HEK293T (cell line): ENCODE measurements around the gene CAPN8.

Source experiments
- CTCF ChIA-PET: fragments of 350-600 bp; formaldehyde crosslinking; extraction: SDS; loops from one replicate; lab custom pipeline; 2021; ENCODE audit warnings: antibody characterized with exemption, inconsistent platforms; lab: Yijun Ruan, JAX
- POLR2A ChIA-PET: fragments of 350-600 bp; formaldehyde crosslinking; extraction: SDS; loops from one replicate; lab custom pipeline; 2020; ENCODE audit warnings: antibody characterized with exemption, inconsistent platforms; lab: Yijun Ruan, JAX
- DNase-seq: peaks from one replicate; pipeline ENCODE4 v3.0.0; 2012; ENCODE audit warnings: mixed read lengths; ENCODE audit errors: extremely low spot score
- ARNT ChIP-seq: fragments of 450-650 bp; IDR thresholded peaks from 2 replicates; pipeline ENCODE4 v1.6.1; 2017; ENCODE audit warnings: mild to moderate bottlenecking
- BHLHE40 ChIP-seq: fragments of 450-650 bp; IDR thresholded peaks from 2 replicates; pipeline ENCODE4 v1.6.1; 2016; ENCODE audit warnings: mild to moderate bottlenecking, moderate library complexity, borderline replicate concordance
- CTBP1 ChIP-seq: fragments of 450-650 bp; IDR thresholded peaks from 2 replicates; pipeline ENCODE4 v1.6.1; 2016; ENCODE audit warnings: borderline replicate concordance
- ELF4 ChIP-seq: fragments of 450-650 bp; IDR thresholded peaks from 2 replicates; pipeline ENCODE4 v1.6.1; 2017; ENCODE audit warnings: antibody characterized with exemption
- FOXA1 ChIP-seq: fragments of 450-650 bp; IDR thresholded peaks from 2 replicates; pipeline ENCODE4 v1.6.1; 2016; ENCODE audit warnings: mild to moderate bottlenecking
- FOXK2 ChIP-seq: fragments of 450-650 bp; IDR thresholded peaks from 2 replicates; pipeline ENCODE4 v1.6.1; 2016; ENCODE audit warnings: mild to moderate bottlenecking
- FOXM1 ChIP-seq: fragments of 450-650 bp; IDR thresholded peaks from 2 replicates; pipeline ENCODE4 v1.6.1; 2017; ENCODE audit warnings: mild to moderate bottlenecking, borderline replicate concordance
- HDGF ChIP-seq: fragments of 450-650 bp; IDR thresholded peaks from 2 replicates; pipeline ENCODE4 v1.6.1; 2017; ENCODE audit warnings: antibody characterized with exemption, borderline replicate concordance
- L3MBTL2 ChIP-seq: fragments of 450-650 bp; conservative IDR thresholded peaks from 2 replicates; pipeline ENCODE4 v1.6.1; 2016; ENCODE audit warnings: mild to moderate bottlenecking
- LEF1 ChIP-seq: fragments of 450-650 bp; IDR thresholded peaks from 2 replicates; pipeline ENCODE4 v1.6.1; 2017; ENCODE audit warnings: mild to moderate bottlenecking, borderline replicate concordance
- NFRKB ChIP-seq: fragments of 450-650 bp; IDR thresholded peaks from 2 replicates; pipeline ENCODE4 v1.6.1; 2016; ENCODE audit warnings: mild to moderate bottlenecking, moderate library complexity
- PKNOX1 ChIP-seq: fragments of 450-650 bp; IDR thresholded peaks from 2 replicates; pipeline ENCODE4 v1.6.1; 2016
- SP1 ChIP-seq: fragments of 450-650 bp; IDR thresholded peaks from 2 replicates; pipeline ENCODE4 v1.6.1; 2017
- SUZ12 ChIP-seq: fragments of 450-650 bp; IDR thresholded peaks from 2 replicates; pipeline ENCODE4 v1.6.1; 2016; ENCODE audit warnings: mild to moderate bottlenecking
- TARDBP ChIP-seq: fragments of 450-650 bp; IDR thresholded peaks from 2 replicates; pipeline ENCODE4 v1.6.1; 2016
- ZNF384 ChIP-seq: fragments of 450-650 bp; IDR thresholded peaks from 2 replicates; pipeline ENCODE4 v1.6.1; 2016

CAPN8 gene

GRCh38 chr1:223641523-223642039 is 23.9 kb downstream of the CAPN8 start:
- no peak for DNase-seq
- CTCF ChIA-PET, result interaction anchor here (2.1 kb wide), 1 partner anchor 13 kb away, joined by 6 read pairs; no protein-coding TSS in a partner anchor
- POLR2A ChIA-PET, result no interaction called here
- no peak for TF ChIP-seq NFRKB
- TF ChIP-seq SP1, result no peak
- no peak for TF ChIP-seq ZNF384
- TF ChIP-seq FOXK2, result no peak
- no peak for TF ChIP-seq FOXA1
- TF ChIP-seq LEF1, result no peak
- TF ChIP-seq BHLHE40, result no peak
- TF ChIP-seq L3MBTL2, result no peak
- no peak for TF ChIP-seq CTBP1

GRCh38 chr1:223639331-223639749 is 26.2 kb downstream of the CAPN8 start:
- no peak for DNase-seq
- CTCF ChIA-PET, result interaction anchor here (1.1 to 1.7 kb wide), 2 partner anchors 11 to 83 kb away, joined by 5 to 6 read pairs; no protein-coding TSS in a partner anchor
- no peak for TF ChIP-seq SP1
- no peak for TF ChIP-seq CTBP1
- TF ChIP-seq PKNOX1, result no peak
- no peak for TF ChIP-seq FOXM1
- TF ChIP-seq BHLHE40, result no peak
- POLR2A ChIA-PET, result no interaction called here

DNA sequence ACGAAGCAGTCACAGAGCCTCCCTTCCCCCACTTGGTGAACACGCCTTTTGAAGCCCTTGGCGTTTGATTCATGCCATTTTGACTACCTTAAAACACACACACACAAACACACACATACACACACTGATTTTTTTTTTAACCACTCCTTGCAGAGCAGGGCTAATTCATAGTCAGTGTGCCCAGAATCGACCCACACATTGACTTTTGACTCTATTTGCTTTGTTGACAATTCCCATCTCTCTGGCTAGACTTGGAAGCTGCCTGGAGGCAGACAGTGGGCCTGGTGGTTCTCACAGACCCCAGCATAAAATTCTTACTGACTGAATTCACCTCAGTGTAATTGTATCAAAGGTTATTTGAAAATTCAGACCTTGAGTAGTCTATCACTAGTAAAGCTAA is 30.3 kb downstream of the CAPN8 start:
- ChIA-PET POLR2A (no interaction called here), CTCF (no interaction called here)
- no peak for DNase-seq
- TF ChIP-seq SUZ12 (no peak), ARNT (no peak), TARDBP (no peak), PKNOX1 (no peak)

- DNase-seq, result no peak
- ChIA-PET POLR2A (no interaction called here), CTCF (interaction anchor here (1.3 kb wide), 1 partner anchor 49 kb away, joined by 3 read pairs; no protein-coding TSS in a partner anchor)
- TF ChIP-seq TARDBP (no peak), NFRKB (no peak), L3MBTL2 (no peak), PKNOX1 (no peak), ZNF384 (no peak), SP1 (no peak), FOXK2 (no peak), ELF4 (no peak), ARNT (no peak), FOXA1 (no peak), CTBP1 (no peak), HDGF (no peak)
Observed at GRCh38 chr1:223634423-223634822, 31.1 kb downstream of the CAPN8 start.

- DNase-seq, result no peak
- TF ChIP-seq TARDBP (no peak), NFRKB (no peak), BHLHE40 (no peak), HDGF (no peak), ELF4 (no peak), ARNT (no peak), SUZ12 (no peak), LEF1 (no peak), FOXA1 (no peak), FOXK2 (no peak), SP1 (no peak), ZNF384 (no peak)
- ChIA-PET CTCF (interaction anchor here (1.0 kb wide), 1 partner anchor 75 kb away, joined by 3 read pairs; no protein-coding TSS in a partner anchor), POLR2A (interaction anchor here (1.6 kb wide), 1 partner anchor 13 kb away, joined by 7 read pairs; no protein-coding TSS in a partner anchor)
Observed at GRCh38 chr1:223631956-223632355, 33.5 kb downstream of the CAPN8 start.

GRCh38 chr1:223631473-223631872 is 34.0 kb downstream of the CAPN8 start:
- ChIA-PET POLR2A (interaction anchor here (1.6 kb wide), 1 partner anchor 12 kb away, joined by 7 read pairs; no protein-coding TSS in a partner anchor), CTCF (interaction anchor here (1.0 kb wide), 1 partner anchor 75 kb away, joined by 3 read pairs; no protein-coding TSS in a partner anchor)
- DNase-seq, result no peak
- TF ChIP-seq SP1, result no peak
- no peak for TF ChIP-seq L3MBTL2
- no peak for TF ChIP-seq SUZ12

- ChIA-PET POLR2A (no interaction called here), CTCF (interaction anchor here (0.6 to 2.9 kb wide), 9 partner anchors 11 to 505 kb away, joined by 3 to 17 read pairs (median 3); no protein-coding TSS in a partner anchor)
- DNase-seq, result no peak
- TF ChIP-seq PKNOX1 (no peak), ZNF384 (no peak), NFRKB (no peak), FOXA1 (no peak), CTBP1 (no peak)
Observed at GRCh38 chr1:223629126-223629457, 36.4 kb downstream of the CAPN8 start.
